GM18519 (cell line): ENCODE data around the gene AGRN.
"Not testable (repeated sequence)": the region's sequence is repeated elsewhere in the genome, so short reads cannot be mapped to it uniquely, and the experiment has no call there.

Source experiments
- ATAC-seq: cut with Tn5 transposase; IDR thresholded peaks from one replicate; pipeline ENCODE4 v1.9.1; 2021; ENCODE audit warnings: mild to moderate bottlenecking, moderate library complexity; ENCODE audit not compliant: unreplicated experiment, low FRiP score

AGRN gene

DNA sequence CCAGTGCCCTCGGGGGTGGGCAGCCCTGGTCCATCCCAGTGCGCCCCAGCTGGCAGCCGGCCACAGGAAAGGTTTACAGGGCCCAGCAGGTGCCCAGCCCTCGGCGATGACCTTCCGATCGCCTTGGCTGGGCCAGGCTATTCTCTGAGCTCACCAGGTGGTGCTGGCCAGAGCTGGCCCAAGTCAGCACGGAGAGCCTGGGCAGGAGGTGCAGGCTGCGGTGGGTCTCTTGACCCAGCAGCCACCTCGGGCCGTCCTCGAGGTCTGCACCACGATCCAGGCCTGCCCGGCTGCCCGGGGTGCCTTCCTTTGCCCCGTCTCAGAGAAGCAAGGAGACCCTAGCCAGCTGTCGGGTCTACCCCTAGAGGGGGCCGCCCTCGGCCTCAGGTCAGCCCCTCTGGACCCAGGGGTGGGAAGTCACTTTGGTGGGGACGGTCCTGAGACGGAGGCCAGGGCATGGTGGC is 38.4 kb upstream of the AGRN start:
- no peak for ATAC-seq

DNA sequence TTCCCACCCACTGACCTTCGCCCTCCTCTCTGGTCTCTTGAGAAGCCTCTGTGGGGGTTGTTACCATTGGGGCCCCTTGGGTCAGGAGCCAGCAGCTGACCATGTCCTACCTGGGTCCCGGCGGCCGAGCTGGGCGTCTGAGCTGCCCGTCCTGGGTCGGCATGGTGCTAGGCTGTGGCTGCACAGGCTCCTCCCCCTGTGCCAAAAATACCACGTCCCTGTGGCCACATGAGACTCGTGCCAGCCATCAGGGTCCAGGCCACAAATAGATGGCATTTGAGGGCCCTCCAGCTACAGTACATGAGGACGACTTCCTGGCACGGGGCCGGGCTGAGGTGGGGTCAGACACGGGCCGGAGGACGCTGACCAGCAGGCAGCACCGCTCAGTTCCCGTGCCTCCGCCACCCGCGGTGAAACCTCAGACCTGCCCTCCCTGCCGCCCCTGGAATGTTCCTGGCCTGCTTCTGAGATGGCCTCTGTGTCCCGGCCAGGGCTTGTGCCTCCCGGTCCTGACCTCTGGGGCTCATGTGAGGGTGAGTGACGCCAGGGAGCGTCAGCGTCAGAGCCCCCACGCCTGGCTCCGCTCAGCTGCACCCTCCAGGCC is 37.9 kb upstream of the AGRN start, which contains the start of gene PERM1:
TSS of gene PERM1 (minus strand) at position 139 of the 604 bp plus-strand sequence. CDS start 1,064 bp downstream, outside the sequence.
- ATAC-seq: no peak

DNA sequence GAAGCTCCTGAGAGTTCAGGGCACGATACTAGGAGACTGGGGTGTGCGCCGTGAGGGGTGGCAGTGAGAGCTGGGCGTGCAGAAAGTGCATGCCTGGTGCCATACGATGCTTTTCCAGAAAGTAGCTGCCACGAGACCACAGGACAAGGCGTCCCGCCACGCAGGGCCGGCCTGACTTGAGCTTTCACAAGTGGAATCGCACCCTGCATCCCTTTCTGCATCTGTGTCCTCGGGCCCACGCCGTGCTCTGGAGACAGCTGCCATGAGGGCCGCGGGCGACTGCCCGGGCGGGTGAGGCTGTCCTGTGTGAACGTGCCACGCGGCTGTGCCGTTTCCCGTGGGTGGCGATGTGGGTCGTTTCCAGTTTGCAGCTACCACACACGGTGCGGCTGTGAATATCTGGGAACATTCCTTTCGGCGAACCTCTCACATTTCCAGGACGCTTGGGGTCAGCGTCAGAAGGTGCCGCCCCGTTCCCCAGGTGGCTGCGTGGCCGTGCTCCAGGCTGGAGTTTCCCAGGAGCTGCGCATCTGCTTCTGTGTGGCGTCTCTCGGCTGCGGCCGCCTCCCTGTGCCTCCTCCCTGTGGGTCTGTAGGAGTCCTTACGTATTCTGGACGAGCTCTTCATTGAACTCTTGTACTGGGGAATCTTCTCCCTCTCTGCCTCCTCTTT is 37.0 kb upstream of the AGRN start:
- no peak for ATAC-seq

DNA sequence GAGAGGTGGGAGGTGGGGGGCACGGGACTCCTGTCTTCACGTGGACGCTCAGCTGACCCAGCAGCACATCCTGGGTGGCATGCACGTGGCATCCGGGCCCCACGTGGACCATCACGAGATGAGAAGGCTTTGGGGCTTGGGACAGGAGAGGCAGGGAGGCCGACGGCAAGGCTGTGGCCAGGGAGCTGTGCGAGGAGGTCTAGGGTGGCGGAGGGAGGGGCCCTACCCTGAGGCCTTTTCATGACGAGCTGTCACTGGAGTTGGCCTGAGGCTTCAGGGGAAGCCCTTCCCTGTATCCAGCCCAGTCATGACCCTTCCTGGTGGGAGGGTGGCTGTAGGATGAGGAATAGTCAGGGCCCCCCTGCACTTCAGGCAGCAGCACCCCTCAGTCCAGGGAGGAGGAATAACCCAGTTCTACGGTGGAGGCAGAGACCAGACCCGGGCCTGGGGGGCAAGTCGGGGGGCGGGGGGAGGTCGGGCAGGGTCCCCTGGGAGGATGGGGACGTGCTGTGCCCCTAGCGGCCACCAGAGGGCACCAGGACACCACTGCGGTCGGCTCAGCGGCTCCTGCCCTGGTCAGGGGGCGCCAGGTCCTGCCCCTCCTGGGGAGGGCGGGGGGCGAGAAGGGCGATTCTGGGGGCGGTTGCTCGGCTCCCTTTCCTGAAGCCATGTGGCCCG is 36.0 kb upstream of the AGRN start:
- no peak for ATAC-seq

DNA sequence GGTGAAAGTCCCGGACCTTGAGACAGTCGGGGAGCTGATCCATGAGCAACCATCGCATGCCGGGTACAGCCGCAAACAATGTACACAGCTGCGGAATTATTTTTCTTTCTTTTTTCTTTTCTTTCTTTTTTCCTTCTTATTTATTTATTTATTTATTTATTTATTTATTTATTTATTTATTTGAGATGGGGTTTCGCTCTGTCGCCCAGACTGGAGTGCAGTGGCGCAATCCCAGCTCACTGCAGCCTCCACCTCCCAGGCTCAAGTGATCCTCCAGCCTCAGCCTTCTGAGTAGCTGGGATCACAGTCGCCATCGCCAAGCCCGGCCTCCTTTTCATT is 35.5 kb upstream of the AGRN start:
- ATAC-seq: no peak

DNA sequence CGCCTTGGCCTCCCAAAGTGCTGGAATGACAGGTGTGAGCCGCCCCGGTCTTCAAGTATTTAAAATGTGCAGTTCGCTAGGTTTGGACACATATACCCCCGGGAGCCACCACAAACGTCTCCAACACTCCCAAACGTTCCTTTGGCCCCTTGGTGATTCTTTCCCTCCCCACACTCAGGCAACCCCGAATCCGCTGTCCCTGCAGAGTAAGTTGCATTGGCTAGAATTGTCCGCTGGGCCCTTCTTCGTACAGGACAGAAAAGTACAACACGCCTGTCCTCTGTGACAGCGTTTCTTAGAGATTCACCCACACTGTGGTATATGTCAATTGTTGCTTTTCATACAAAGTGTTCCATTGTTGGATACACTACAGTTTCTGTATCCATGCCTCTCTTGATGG is 34.8 kb upstream of the AGRN start:
- no peak for ATAC-seq

DNA sequence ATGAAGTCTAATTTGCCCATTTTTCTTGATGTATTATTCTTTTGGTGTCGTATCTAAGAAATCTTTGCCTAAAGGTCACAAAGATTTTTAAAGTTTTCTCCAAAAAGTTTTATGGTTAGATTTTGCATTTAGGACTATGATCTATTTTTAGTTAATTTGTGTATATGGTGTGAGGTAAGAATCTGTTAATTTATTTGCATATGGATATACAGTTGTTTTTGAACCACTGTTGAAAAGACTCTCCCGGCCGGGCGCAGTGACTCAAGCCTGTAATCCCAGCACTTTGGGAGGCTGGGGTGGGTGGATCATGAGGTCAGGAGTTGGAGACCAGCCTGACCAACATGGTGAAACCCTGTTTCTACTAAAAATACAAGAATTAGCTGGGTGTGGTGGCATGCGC is 31.9 kb upstream of the AGRN start:
- ATAC-seq: not testable (repeated sequence)

DNA sequence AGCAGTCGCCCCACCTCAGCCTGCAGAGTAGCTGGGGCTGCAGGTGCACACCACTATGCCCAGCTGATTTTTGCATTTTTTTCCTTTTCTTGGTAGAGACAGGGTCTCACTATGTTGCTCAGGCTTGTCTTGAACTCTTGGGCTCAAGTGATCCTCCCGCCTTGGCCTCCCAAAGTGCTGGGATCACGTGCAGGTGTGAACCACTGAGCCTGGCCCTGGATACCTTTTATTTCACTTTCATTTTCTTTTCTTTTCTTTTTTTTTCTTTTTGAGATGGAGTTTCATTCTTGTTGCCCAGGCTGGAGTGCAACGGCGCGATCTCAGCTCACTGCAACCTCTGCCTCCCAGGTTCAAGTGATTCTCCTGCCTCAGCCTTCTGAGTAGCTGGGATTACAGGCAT is 28.6 kb upstream of the AGRN start:
- ATAC-seq: not testable (repeated sequence)

DNA sequence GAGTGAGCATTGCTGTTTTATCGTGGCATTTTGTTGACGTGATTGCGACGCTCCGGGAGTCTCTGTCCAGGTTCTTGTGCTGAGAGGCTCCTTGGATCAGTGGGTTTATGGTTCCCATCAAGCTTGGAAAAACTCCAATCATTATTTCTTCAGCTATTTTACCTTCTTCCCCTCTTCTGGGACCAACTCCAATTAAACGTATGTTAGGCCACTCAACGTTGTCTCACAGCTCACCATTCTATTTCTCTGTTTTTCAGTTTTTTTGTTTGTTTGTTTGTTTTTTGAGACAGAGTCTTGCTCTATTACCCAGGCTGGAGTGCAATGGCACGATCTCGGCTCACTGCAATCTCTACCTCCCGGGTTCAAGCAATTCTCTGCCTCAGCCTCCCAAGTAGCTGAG is 28.0 kb upstream of the AGRN start:
- ATAC-seq: no peak

DNA sequence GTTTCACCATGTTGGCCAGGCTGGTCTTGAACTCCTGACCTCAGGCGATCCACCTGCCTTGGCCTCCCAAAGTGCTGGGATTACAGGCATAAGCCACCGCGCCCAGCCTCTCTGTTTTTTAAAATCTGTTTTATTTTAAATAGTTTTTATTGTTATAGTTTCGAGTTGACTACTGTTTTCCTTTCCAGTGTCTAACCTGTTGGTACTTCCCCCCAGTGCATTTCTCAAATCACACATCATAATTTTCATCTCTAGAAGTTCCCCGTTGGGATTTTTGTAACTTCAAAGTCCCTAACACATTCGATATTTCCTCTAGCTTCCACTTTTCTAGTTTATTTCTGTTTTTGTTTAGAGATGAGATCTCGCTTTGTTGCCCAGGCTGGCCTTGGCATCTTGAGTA is 27.6 kb upstream of the AGRN start:
- no peak for ATAC-seq

DNA sequence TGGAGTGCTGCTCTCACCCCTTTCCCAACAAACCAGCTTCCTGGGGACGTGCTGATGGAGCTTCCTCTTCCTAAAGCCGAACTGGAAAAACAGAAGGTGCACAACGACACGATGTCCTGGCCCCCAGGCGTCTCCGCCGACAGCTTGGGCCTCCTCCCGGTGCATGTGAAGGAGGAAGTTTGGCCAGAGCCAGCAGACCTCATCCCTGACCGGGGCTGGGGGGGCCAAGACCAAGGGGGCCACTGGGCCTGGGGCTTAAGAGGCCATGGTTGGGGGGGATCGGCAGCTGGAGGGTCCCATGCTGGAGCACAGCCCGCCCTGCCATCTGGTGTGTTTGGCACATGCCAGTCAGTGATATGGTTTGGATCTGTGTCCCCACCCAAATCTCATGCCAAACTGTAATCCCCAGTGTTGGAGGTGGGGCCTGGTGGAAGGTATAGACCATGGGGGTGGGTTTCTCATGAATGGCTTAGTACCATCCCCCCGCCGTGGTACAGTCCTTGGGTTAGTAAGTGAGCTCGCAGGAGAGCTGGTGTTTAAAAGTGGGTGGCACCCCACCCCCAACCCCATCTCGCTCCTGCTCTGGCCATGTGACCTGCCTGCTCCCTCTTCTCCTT is 26.4 kb upstream of the AGRN start:
- ATAC-seq: no peak

DNA sequence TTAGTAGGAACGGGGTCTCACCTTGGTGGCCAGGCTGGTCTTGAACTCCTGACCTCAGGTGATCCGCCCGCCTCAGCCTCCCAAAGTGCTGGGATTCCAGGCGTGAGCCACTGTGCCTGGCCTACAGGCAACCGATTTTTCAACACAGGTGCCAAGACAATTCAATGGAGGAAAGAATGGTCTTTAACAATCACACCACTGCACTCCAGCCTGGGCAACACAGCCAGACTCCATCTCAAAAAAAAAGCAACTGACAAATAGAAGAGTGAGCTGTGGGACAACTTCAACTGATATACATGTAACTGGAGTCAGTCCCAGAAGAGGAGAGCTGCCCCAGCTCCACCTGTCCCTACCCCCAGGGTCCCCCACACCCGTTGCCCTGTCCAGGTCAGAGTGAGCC is 25.4 kb upstream of the AGRN start:
- not testable (repeated sequence) for ATAC-seq

DNA sequence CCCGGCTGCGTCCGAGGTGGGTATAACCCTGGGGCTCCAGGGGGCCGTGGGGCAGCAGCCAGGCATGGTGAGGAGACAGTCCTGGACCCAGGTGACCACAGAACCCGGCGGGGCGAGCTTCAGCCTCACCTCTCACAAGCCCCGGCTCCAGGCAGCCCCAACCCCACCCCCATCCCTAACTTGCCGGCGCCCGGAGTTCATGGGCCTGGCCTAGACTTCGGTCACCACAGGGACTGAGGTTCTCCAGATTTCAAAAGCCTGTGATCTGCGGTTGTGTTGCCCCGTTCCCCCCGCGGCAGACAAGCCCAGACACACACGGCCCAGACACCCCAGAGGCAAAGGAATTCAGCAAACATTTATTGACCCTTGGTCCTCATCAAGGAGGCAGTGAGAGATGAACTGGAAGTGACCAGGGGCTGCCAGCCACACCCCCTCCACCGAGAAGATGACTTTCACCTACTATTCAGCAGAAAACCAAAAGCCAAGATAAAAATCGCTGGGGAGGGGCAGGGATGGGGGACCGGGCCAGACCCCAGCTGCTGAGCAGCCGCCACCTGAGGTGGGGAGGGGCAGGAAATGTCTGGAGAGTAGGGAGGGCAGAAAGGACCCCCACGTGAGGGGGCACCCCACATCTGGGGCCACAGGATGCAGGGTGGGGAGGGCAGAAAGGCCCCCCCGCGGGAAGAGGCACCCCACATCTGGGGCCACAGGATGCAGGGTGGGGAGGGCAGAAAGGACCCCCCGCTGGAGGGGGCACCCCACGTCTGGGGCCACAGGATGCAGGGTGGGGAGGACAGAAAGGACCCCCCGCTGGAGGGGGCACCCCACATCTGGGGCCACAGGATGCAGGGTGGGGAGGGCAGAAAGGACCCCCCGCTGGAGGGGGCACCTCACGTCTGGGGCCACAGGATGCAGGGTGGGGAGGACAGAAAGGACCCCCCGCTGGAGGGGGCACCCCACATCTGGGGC is 24.0 kb upstream of the AGRN start:
- ATAC-seq: no peak

DNA sequence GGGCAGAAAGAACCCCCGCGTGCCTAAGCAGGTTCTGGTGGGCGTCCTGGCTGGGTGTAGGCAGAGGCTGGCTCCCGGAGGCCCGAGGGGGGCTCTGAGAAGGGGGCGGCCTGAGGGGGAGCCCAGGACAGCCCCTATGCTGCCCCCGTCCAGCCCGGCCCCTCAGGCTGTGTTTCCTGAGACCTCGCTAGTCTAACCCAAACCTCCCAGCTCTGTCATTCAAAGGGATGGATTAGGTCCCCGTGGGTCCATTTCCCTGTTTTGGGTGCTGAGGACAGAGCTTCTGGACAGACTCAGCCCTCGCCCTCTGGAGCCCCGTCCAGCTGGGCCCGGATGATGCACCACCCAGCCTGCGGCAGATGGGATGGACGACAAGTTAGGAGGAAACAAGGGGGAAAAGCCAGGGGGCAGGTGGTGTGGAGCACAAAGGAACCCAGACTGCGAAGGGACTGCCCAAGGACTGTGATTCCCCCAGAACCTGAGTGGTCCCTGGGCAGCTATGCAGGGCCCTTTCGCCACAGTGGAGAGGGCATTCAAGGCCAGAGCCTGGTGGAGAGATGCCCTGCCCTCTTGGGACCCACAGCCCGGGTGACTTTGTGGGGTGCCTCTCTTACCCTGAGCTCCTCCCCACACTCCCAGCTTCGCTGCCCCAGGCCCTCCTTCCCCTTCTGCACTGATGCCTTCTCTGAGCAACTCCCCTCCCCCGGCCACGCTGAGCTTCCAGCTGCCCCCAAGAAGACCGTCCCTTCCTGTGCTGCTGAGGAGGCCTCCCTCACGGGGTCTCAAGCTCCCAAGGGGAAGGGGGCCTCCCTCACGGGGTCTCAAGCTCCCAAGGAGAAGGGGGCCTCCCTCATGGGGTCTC is 22.8 kb upstream of the AGRN start:
- no peak for ATAC-seq

DNA sequence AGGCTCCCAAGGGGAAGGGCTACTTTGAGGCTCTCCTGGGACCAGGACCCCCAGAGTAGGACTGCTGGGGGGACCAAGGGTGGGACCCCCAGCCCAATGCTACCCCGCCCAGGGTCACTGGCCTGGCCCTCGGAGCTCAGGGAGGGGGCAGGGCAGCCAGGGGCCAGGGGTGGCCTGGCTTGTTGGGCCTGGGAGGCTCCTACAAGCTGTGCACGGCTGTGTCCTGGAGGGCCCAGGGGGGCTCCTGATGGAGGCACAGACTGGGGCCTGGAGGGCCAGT is 22.3 kb upstream of the AGRN start:
- ATAC-seq: no peak

DNA sequence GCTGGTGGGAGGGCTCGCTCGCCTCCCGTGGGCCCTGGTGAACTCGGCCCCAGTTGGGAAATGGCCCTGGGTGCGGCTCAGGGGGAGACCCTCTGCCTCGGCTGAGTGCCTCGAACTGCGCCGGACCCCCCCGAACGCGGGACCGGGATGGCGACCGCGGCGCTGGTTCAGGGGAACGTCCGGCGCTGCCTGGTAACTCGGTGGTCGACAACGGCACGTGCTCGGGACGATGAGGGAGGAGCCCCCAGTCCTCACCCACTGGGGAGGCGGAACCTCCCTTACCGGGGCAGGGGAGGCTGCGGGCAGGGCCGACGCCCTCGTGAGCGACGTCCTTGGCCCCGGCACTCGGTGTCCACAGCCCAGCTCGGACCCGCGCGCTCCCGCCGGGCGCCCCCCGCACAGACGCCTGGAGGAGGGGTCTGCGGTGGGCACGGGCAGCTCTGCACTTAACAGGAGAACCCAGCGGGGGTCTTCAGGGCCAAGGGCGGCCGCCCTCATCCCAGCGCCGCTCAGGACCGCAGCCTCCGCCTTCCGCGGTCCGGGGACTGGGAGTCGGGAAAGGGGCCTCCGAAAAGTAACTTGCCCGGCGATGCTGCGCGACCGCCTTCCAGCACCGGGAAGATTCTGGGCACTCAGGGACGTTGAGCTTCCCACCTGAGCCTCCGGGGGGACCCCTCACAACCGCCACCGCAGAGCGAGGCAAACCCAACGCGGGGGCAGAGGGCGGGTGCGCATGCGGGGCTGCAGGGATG is 21.8 kb upstream of the AGRN start:
- ATAC-seq: no peak

DNA sequence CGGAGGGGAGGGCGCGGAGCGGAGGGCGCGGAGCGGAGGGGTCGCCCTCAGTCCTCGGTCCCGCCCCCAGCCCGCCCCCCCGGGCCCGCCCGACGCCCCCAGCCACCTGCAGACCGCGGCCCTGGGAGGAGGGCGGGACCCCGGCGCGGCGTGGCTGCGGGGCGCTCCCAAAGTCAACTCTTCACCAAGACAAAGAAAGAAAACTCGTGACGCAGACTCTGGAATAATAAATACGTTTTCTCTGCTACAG is 21.2 kb upstream of the AGRN start:
- ATAC-seq: no peak

DNA sequence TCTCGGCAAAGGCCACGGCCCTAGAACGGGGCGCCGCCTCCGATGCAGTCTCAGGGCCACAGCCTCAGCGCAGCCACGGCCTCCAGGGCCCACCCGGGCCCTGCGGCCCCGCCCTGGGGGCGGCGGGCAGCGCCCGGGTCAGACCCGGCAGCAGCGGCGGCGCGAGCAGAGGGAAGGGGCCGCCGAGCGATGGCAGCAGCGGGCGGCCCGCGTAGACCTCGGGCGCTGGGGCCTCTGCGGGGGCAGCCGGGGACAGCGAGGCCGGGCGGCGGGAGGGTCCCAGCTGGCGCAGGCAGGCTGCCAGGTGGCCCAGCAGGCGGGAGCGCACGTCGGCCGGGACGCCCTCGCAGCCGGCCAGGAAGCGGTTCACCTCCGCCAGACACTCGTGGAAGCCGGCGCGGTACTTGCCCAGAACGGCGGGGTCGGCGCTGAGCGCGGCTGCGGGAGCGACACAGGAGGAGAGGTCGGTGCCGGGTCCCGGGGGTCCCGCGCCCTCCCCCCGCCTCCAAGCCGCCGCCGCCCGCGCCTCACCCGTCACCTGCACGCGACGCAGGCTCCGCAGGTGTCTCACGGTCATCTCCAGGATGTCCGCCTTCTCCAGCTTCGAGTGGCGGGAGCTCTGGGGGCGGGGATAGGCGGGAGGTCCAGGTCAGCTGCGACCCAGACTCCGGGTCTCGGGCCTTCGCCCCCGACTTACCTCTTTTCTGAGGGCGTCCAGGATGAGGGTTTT is 20.8 kb upstream of the AGRN start:
- no peak for ATAC-seq
